ENCODE measurements around the gene HEYL.

The HEYL gene

DNA sequence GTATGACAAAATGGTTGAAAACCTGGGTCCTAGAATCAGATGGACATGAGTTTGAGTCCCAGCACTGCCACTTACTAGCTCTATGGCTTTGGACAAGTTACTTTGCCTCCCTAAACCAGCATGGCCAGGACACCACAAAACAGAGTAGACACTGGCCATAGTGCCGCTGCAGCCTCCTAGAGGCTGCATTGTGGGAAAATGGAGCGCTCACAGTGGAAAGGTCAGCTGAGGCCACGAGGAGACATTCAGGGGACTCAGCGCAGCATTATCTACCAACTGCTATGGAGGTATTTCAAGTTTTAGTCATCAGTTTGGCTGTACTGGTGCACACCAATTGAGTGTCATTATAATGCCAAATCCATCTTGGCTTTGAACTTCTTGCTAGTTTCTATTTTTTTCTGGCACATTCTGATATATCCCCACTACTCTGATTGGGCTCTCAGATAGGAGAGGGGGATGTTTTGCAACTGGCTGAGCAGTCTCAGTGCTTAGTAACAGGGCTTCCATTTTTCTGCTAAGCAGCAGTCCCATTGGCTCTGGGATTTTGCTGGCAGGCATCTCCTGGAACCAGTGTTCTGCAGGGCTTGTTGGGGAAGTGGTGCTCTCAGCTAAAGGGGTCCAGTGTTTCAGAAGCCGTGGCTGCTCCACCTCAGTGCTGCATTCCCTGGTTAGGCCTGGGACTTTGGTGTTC lies 16.3 kb upstream of the HEYL start:
- Histone ChIP-seq H3K27ac (ENCODE audit: insufficient read depth, low read depth, low read length, poor library complexity, severe bottlenecking) (no peak overlapping the region), H3K36me3 (ENCODE audit: control insufficient read depth, insufficient read depth, low read length) (no peaks in the 10 kb centered on the region), H3K4me1 (ENCODE audit: control insufficient read depth, insufficient read depth, low read length) (no peaks in the 10 kb centered on the region), H3K4me3 (ENCODE audit: insufficient read depth, low read depth, low read length) (no peak overlapping the region), H3K9me3 (ENCODE audit: control insufficient read depth, low read length) (no peaks in the 10 kb centered on the region), H3K27me3 (ENCODE audit: control insufficient read depth, insufficient read depth, low read length, poor library complexity, severe bottlenecking) (peaks cover 73% of the 10 kb centered on the region)
- 75 to 80% methylated on average over 5 of the region's 5 CpGs for WGBS, 2 experiments

DNA sequence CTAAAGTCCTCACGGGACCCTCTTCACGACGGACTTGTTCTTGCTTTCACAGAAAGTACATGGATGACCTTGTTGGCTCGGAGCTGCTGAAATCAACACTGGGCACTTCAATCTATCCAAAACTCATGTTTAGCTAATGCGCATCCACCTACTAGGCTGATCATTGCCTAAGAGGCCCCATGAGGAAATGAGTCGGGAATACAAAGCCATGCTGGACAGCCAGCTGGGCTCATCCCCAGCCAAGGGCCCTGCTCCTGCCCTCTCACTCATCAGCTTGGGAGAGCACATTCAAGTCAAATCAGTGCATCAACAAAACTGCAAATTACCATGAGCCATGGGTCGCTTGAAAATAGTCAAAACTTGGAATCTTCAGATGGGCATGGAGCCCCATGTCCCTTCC lies 14.8 kb upstream of the HEYL start:
- no peak overlapping the region for H3K4me3 ChIP-seq (ENCODE audit: insufficient read depth, low read depth, low read length)
- H3K27me3 ChIP-seq (ENCODE audit: control insufficient read depth, insufficient read depth, low read length, poor library complexity, severe bottlenecking), result peaks cover 59% of the 10 kb centered on the region
- no peaks in the 10 kb centered on the region for H3K9me3 ChIP-seq (ENCODE audit: control insufficient read depth, low read length)
- no peaks in the 10 kb centered on the region for H3K4me1 ChIP-seq (ENCODE audit: control insufficient read depth, insufficient read depth, low read length)
- 77 to 78% methylated on average over 7 of the region's 7 CpGs for WGBS, 2 experiments
- no peak overlapping the region for H3K27ac ChIP-seq (ENCODE audit: insufficient read depth, low read depth, low read length, poor library complexity, severe bottlenecking)
- H3K36me3 ChIP-seq (ENCODE audit: control insufficient read depth, insufficient read depth, low read length), result no peaks in the 10 kb centered on the region

DNA sequence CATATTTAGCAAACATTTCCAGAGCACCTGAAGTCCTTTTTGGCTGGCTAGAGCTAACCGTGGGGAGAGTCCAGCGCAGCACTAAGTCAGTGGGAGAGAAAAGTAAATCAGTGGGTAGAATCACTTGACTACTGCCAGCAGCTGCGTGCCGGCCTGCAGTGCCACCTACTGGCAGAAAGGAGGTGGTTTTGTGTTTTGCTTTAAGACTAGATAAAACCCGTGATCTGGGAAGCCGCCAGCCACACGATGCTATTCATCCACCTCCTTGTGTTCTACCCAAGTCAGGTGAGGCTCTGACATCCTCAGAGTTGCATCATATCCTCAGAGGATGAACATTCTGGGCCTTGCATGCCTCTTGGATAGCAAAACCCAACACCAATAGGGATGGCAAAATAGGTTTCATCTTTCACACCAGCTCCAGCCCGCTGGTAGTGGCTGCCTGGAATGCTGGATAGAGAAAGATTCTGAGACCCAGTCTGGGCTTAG lies 14.1 kb upstream of the HEYL start:
- no peak overlapping the region for H3K4me3 ChIP-seq (ENCODE audit: insufficient read depth, low read depth, low read length)
- H3K27me3 ChIP-seq (ENCODE audit: control insufficient read depth, insufficient read depth, low read length, poor library complexity, severe bottlenecking), result peaks cover 52% of the 10 kb centered on the region
- 14 to 17% methylated on average over 8 of the region's 8 CpGs for WGBS, 2 experiments
- no peak overlapping the region for H3K27ac ChIP-seq (ENCODE audit: insufficient read depth, low read depth, low read length, poor library complexity, severe bottlenecking)
- no peaks in the 10 kb centered on the region for H3K4me1 ChIP-seq (ENCODE audit: control insufficient read depth, insufficient read depth, low read length)
- no peaks in the 10 kb centered on the region for H3K36me3 ChIP-seq (ENCODE audit: control insufficient read depth, insufficient read depth, low read length)
- H3K9me3 ChIP-seq (ENCODE audit: control insufficient read depth, low read length), result no peaks in the 10 kb centered on the region

DNA sequence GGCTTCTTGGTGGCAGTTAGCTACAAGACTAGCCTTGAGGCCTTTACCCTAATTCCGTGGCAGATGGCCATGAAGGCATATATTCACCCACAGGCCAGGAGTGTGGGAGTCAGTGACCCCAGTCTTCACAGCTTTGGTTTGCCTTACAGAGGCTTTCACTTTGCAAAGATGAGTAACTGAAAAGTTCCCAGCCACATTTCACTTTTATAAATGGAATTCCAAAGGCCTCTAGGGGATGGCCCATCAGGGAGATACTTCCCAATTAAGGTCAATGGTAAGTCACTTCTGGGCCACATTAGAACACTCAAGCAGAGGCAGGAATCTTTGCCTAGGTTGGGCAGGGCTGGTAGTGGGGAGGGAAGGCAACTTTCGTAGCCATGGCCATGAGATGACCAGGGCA lies 13.1 kb upstream of the HEYL start:
- no peaks in the 10 kb centered on the region for H3K9me3 ChIP-seq (ENCODE audit: control insufficient read depth, low read length)
- no peak overlapping the region for H3K27ac ChIP-seq (ENCODE audit: insufficient read depth, low read depth, low read length, poor library complexity, severe bottlenecking)
- H3K4me3 ChIP-seq (ENCODE audit: insufficient read depth, low read depth, low read length), result no peak overlapping the region
- 88 to 89% methylated on average over 2 of the region's 2 CpGs for whole genome bisulfite sequencing, 2 experiments
- H3K27me3 ChIP-seq (ENCODE audit: control insufficient read depth, insufficient read depth, low read length, poor library complexity, severe bottlenecking), result peaks cover 46% of the 10 kb centered on the region
- no peaks in the 10 kb centered on the region for H3K36me3 ChIP-seq (ENCODE audit: control insufficient read depth, insufficient read depth, low read length)
- no peaks in the 10 kb centered on the region for H3K4me1 ChIP-seq (ENCODE audit: control insufficient read depth, insufficient read depth, low read length)

DNA sequence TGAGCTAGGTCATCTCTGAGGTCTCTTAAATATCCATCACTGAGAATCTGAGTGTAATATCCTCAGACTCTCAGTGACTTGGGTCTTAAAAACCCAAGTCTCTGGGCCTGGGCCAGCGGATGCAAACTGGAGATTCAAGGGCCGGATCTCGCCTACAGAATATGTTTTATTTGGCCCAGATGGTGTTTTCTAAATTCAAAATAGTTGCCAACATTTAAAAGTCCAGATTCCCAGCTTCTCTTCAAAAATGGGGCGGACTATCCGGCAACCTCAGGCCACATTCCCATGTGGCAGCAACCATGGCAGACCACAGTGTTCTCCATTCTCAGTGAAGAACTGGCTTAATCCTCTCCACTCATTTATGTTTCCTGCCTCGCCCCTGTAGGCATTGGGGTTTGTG lies 12.7 kb upstream of the HEYL start:
- H3K27me3 ChIP-seq (ENCODE audit: control insufficient read depth, insufficient read depth, low read length, poor library complexity, severe bottlenecking), result peaks cover 41% of the 10 kb centered on the region
- 91 to 92% methylated on average over 6 of the region's 6 CpGs for WGBS, 2 experiments
- no peak overlapping the region for H3K27ac ChIP-seq (ENCODE audit: insufficient read depth, low read depth, low read length, poor library complexity, severe bottlenecking)
- no peaks in the 10 kb centered on the region for H3K36me3 ChIP-seq (ENCODE audit: control insufficient read depth, insufficient read depth, low read length)
- no peak overlapping the region for H3K4me3 ChIP-seq (ENCODE audit: insufficient read depth, low read depth, low read length)
- H3K9me3 ChIP-seq (ENCODE audit: control insufficient read depth, low read length), result no peaks in the 10 kb centered on the region
- no peaks in the 10 kb centered on the region for H3K4me1 ChIP-seq (ENCODE audit: control insufficient read depth, insufficient read depth, low read length)

- 89% methylated on average over 1 of the region's 1 CpG; no CpG with 5 or more reads in 1 of the 2 experiments for WGBS, 2 experiments
- H3K4me1 ChIP-seq (ENCODE audit: control insufficient read depth, insufficient read depth, low read length), result peaks cover 8% of the 10 kb centered on the region
- H3K4me3 ChIP-seq (ENCODE audit: insufficient read depth, low read depth, low read length), result no peak overlapping the region
- no peak overlapping the region for H3K27ac ChIP-seq (ENCODE audit: insufficient read depth, low read depth, low read length, poor library complexity, severe bottlenecking)
- H3K36me3 ChIP-seq (ENCODE audit: control insufficient read depth, insufficient read depth, low read length), result no peaks in the 10 kb centered on the region
- no peaks in the 10 kb centered on the region for H3K9me3 ChIP-seq (ENCODE audit: control insufficient read depth, low read length)
- H3K27me3 ChIP-seq (ENCODE audit: control insufficient read depth, insufficient read depth, low read length, poor library complexity, severe bottlenecking), result peaks cover 24% of the 10 kb centered on the region
These were observed 11.0 kb upstream of the HEYL start for GRCh38 chr1:39650431-39650830.

DNA sequence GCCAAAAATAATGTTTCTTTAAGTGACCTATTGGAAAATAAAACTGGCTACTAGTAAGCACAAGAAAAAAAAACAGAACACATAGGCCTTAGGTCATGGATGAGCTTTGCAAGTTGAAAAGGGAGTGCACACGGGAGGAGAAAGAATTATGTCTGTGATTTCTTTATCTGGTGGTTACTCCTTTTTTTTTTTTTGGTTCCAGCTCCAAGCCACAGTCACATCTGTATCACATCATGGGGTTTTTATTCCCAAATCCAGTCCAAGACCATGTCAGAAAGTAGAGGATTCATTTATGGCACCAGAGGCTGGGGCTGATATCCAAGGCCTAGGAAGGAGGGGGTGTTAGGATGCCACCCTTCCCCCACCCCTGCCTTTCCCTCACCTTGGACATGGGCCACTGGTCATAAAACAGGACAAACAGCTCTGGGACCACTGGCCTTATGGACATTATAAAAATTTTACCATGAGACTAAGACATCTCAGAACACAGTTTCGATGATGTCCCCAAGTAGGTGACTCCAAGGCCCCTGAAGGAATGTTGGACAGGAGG lies 10.3 kb upstream of the HEYL start:
- H3K27me3 ChIP-seq (ENCODE audit: control insufficient read depth, insufficient read depth, low read length, poor library complexity, severe bottlenecking), result peaks cover 17% of the 10 kb centered on the region
- peaks cover 8% of the 10 kb centered on the region for H3K4me1 ChIP-seq (ENCODE audit: control insufficient read depth, insufficient read depth, low read length)
- no peaks in the 10 kb centered on the region for H3K36me3 ChIP-seq (ENCODE audit: control insufficient read depth, insufficient read depth, low read length)
- no peak overlapping the region for H3K4me3 ChIP-seq (ENCODE audit: insufficient read depth, low read depth, low read length)
- 88 to 91% methylated on average over 2 of the region's 2 CpGs for WGBS, 2 experiments
- no peak overlapping the region for H3K27ac ChIP-seq (ENCODE audit: insufficient read depth, low read depth, low read length, poor library complexity, severe bottlenecking)
- H3K9me3 ChIP-seq (ENCODE audit: control insufficient read depth, low read length), result no peaks in the 10 kb centered on the region

DNA sequence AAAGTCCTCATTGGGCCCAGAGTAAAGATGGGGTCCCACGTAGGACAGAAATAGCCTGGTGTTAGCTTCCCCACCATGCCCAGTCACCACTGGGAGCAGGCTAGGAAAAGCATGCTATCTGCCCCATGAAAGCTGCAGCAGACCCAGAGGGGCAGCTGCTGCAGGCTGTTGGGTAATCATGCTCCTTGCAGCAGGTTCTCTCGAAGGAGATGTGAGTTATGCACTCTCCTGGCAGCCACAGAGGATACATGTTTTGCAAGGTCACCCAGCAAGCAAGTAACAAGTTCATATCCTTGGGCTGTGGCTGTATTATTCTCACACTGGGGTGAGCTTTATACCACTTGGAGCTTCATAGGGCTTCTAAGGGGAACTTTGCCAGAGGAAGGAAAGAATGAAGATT lies 9.1 kb upstream of the HEYL start:
- Histone ChIP-seq H3K27me3 (ENCODE audit: control insufficient read depth, insufficient read depth, low read length, poor library complexity, severe bottlenecking) (peaks cover 13% of the 10 kb centered on the region), H3K9me3 (ENCODE audit: control insufficient read depth, low read length) (no peaks in the 10 kb centered on the region), H3K4me3 (ENCODE audit: insufficient read depth, low read depth, low read length) (no peak overlapping the region), H3K4me1 (ENCODE audit: control insufficient read depth, insufficient read depth, low read length) (peaks cover 8% of the 10 kb centered on the region), H3K27ac (ENCODE audit: insufficient read depth, low read depth, low read length, poor library complexity, severe bottlenecking) (no peak overlapping the region), H3K36me3 (ENCODE audit: control insufficient read depth, insufficient read depth, low read length) (no peaks in the 10 kb centered on the region)
- 71 to 77% methylated on average over 2 of the region's 2 CpGs for WGBS, 2 experiments

- Histone ChIP-seq H3K27ac (ENCODE audit: insufficient read depth, low read depth, low read length, poor library complexity, severe bottlenecking) (no peak overlapping the region), H3K4me1 (ENCODE audit: control insufficient read depth, insufficient read depth, low read length) (peaks cover 8% of the 10 kb centered on the region)
These were observed 7.8 kb upstream of the HEYL start for GRCh38 chr1:39647247-39647646.

DNA sequence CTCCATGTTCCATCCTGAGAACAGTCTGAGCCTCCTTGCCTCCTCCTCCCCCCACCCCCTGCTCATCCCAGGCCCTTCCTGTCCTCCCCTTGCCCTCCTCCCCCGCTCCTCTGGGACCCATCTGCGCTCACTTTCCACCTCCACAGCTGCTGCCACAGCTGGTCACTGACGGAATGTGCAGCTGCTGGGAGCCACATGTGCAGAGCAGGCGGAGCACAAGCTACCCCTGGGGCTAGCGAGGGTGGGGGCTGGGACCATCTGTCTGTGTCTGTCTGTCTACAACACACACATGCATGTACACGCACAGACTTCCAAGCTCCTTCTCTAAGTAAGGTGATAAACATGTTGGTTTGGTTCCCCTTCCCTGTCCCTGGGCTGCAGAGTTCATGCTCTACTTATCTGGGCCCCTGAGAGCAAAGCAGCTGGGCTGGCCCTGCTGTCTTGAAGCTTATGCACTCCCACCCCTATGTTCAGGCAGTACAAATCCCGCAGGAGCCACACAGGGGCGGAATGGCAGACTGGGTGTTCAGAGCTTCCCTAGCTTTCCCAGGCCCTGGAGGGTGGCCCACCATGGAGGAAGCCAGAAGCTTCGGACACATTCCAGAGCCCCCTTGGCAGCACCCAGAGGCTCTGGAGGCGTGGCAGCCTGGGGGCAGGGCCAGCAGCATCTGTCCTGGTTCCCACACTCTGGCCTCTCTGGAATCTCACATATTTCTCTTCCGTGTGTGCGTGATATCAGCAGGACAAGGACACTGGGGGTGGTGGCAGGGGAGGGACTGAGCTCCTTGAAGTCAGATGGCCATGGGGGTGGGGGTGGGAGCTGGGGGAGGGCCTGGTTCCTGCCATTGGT lies 7.0 kb upstream of the HEYL start:
- H3K9me3 ChIP-seq (ENCODE audit: control insufficient read depth, low read length), result no peaks in the 10 kb centered on the region
- 46 to 53% methylated on average over 12 of the region's 12 CpGs for WGBS, 2 experiments
- peaks cover 27% of the 10 kb centered on the region for H3K27me3 ChIP-seq (ENCODE audit: control insufficient read depth, insufficient read depth, low read length, poor library complexity, severe bottlenecking)
- H3K27ac ChIP-seq (ENCODE audit: insufficient read depth, low read depth, low read length, poor library complexity, severe bottlenecking), result peak overlapping the region; percentile 44
- H3K4me1 ChIP-seq (ENCODE audit: control insufficient read depth, insufficient read depth, low read length), result peaks cover 8% of the 10 kb centered on the region
- no peaks in the 10 kb centered on the region for H3K36me3 ChIP-seq (ENCODE audit: control insufficient read depth, insufficient read depth, low read length)
- no peak overlapping the region for H3K4me3 ChIP-seq (ENCODE audit: insufficient read depth, low read depth, low read length)

More at GRCh38 chr1:39647247-39647646, 7.8 kb upstream of the HEYL start:
- Histone ChIP-seq H3K4me3 (ENCODE audit: insufficient read depth, low read depth, low read length) (no peak overlapping the region), H3K9me3 (ENCODE audit: control insufficient read depth, low read length) (no peaks in the 10 kb centered on the region), H3K27me3 (ENCODE audit: control insufficient read depth, insufficient read depth, low read length, poor library complexity, severe bottlenecking) (peaks cover 25% of the 10 kb centered on the region), H3K36me3 (ENCODE audit: control insufficient read depth, insufficient read depth, low read length) (no peaks in the 10 kb centered on the region)
- 81 to 84% methylated on average over 3 of the region's 3 CpGs for WGBS, 2 experiments
